GM19452 (cell line): ENCODE results near the gene CTNNBL1.
"Not testable (repeated sequence)": the region's sequence is repeated elsewhere in the genome, so short reads cannot be mapped to it uniquely, and the experiment has no call there.

ENCODE experiments used
- ATAC-seq: cut with Tn5 transposase; IDR thresholded peaks from one replicate; pipeline ENCODE4 v1.9.1; 2021; ENCODE audit not compliant: unreplicated experiment

CTNNBL1 gene

GRCh38 chr20:37706298-37706697 lies 12.5 kb downstream of the CTNNBL1 start:
- ATAC-seq = no peak

GRCh38 chr20:37711001-37711400 lies 17.2 kb downstream of the CTNNBL1 start:
- no peak for ATAC-seq

- ATAC-seq = no peak
Measured at GRCh38 chr20:37711994-37712964, 18.4 kb downstream of the CTNNBL1 start.

GRCh38 chr20:37713396-37713795 lies 19.6 kb downstream of the CTNNBL1 start:
- no peak for ATAC-seq

- no peak for ATAC-seq
Measured at GRCh38 chr20:37714978-37715672, 21.3 kb downstream of the CTNNBL1 start.

GRCh38 chr20:37721751-37722150 lies 27.9 kb downstream of the CTNNBL1 start:
- no peak for ATAC-seq

- not testable (repeated sequence) for ATAC-seq
Measured at GRCh38 chr20:37722312-37722711, 28.5 kb downstream of the CTNNBL1 start.

- no peak for ATAC-seq
Measured at GRCh38 chr20:37723668-37724067, 29.8 kb downstream of the CTNNBL1 start.

- no peak for ATAC-seq
Measured at GRCh38 chr20:37725165-37725564, 31.3 kb downstream of the CTNNBL1 start.

- no peak for ATAC-seq
Measured at GRCh38 chr20:37725855-37726254, 32.0 kb downstream of the CTNNBL1 start.

- no peak for ATAC-seq
Measured at GRCh38 chr20:37726321-37726720, 32.5 kb downstream of the CTNNBL1 start.

GRCh38 chr20:37726971-37727956 lies 33.4 kb downstream of the CTNNBL1 start:
- no peak for ATAC-seq

- ATAC-seq = no peak
Measured at GRCh38 chr20:37727957-37728634, 34.3 kb downstream of the CTNNBL1 start.

GRCh38 chr20:37728635-37728983 lies 34.8 kb downstream of the CTNNBL1 start:
- no peak for ATAC-seq

- no peak for ATAC-seq
Measured at GRCh38 chr20:37729452-37729851, 35.6 kb downstream of the CTNNBL1 start.

GRCh38 chr20:37729909-37730308 lies 36.1 kb downstream of the CTNNBL1 start:
- ATAC-seq = no peak

- ATAC-seq = no peak
Measured at GRCh38 chr20:37733416-37733815, 39.6 kb downstream of the CTNNBL1 start.

GRCh38 chr20:37734228-37734985 lies 40.6 kb downstream of the CTNNBL1 start:
- ATAC-seq = no peak

- ATAC-seq = no peak
Measured at GRCh38 chr20:37735541-37735940, 41.7 kb downstream of the CTNNBL1 start.

- ATAC-seq = no peak
Measured at GRCh38 chr20:37736132-37736531, 42.3 kb downstream of the CTNNBL1 start.
